Spleen (tissue), 7 donors: ENCODE data around the gene MPDU1.

Experiments used
- POLR2AphosphoS5 ChIP-seq, 3 donors: sonication (generic); formaldehyde crosslinking; IDR thresholded peaks; one replicate each; pipeline ENCODE4 v1.5.1; 2017; ENCODE audit warnings: antibody characterized with exemption in 3 of 3
- TF ChIP-seq, protein P1 (sequence below), 11 experiments: fragments of 200-600 bp in 7 of 11; fragments of 450-650 bp in 4 of 11; sonication (generic) in 4 of 11; IDR thresholded peaks in 8 of 11; conservative IDR thresholded peaks in 3 of 11; 1 replicate in 7 of 11; 2 replicates in 4 of 11; pipeline versions ENCODE4 v1.4.0 to v1.8.0; 2016 to 2021; ENCODE audit warnings: antibody characterized with exemption in 11 of 11, inconsistent platforms in 4 of 11, mild to moderate bottlenecking in 1 of 11
- donor health status: DM: no; HTN: no; CAD: no; lungs with moderate emphysema.
- donor health status: DM: no; HTN: no; CAD: no.
- donor health status: DM: no; HTN: no; CAD: no.

DNA sequence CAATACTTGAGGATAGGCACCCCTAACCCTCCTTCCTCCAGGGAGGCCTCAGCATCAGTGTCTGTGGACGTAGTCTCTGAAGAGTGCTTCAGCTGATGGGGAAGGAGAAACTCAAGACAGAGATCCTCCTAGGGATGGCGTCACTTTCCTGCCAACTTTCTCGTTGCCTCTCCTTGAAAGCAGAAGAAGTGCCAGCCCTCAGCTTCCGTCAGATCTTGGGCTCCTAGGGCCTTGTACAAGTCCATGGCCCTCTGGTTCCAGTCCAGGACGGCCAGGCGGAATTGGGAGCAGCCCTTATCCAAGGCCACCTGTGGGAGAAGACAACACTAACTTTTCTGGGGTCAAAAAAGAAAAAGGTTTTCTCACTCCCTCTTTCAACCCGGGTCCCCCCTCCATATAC, 42.7 kb downstream of the MPDU1 start:
- peak in 2 of 3 donors; percentile 29 to 35 for TF ChIP-seq POLR2AphosphoS5 (IDR thresholded peaks at IDR 0.05)
- TF ChIP-seq, protein P1, sequence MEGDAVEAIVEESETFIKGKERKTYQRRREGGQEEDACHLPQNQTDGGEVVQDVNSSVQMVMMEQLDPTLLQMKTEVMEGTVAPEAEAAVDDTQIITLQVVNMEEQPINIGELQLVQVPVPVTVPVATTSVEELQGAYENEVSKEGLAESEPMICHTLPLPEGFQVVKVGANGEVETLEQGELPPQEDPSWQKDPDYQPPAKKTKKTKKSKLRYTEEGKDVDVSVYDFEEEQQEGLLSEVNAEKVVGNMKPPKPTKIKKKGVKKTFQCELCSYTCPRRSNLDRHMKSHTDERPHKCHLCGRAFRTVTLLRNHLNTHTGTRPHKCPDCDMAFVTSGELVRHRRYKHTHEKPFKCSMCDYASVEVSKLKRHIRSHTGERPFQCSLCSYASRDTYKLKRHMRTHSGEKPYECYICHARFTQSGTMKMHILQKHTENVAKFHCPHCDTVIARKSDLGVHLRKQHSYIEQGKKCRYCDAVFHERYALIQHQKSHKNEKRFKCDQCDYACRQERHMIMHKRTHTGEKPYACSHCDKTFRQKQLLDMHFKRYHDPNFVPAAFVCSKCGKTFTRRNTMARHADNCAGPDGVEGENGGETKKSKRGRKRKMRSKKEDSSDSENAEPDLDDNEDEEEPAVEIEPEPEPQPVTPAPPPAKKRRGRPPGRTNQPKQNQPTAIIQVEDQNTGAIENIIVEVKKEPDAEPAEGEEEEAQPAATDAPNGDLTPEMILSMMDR (IDR thresholded peaks at IDR 0.05 in 8 of 11, conservative IDR thresholded peaks at IDR 0.05 in 3 of 11), result no peak
